AG09309 (cell line): ENCODE data around the gene ZBTB14.

ENCODE experiments used
- DNase-seq: peaks from one replicate; pipeline ENCODE4 v3.0.0-alpha.2; 2010; ENCODE audit warnings: low read depth
- H3K4me3 ChIP-seq: 2 replicates; pipeline ENCODE4 v1.5.1; 2011; ENCODE audit warnings: mild to moderate bottlenecking, low read depth, low read length, moderate library complexity; ENCODE audit not compliant: control insufficient read depth
- CTCF ChIP-seq: IDR thresholded peaks from 2 replicates; pipeline ENCODE4 v1.5.1; 2011; ENCODE audit warnings: mild to moderate bottlenecking, low read depth, low read length, inconsistent platforms; ENCODE audit not compliant: insufficient read depth, control insufficient read depth; ENCODE audit errors: missing control alignments

Gene ZBTB14, protein sequence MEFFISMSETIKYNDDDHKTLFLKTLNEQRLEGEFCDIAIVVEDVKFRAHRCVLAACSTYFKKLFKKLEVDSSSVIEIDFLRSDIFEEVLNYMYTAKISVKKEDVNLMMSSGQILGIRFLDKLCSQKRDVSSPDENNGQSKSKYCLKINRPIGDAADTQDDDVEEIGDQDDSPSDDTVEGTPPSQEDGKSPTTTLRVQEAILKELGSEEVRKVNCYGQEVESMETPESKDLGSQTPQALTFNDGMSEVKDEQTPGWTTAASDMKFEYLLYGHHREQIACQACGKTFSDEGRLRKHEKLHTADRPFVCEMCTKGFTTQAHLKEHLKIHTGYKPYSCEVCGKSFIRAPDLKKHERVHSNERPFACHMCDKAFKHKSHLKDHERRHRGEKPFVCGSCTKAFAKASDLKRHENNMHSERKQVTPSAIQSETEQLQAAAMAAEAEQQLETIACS

GRCh38 chr18:5295231-5295920 is at the start of gene ZBTB14:
Gene ZBTB14, minus strand, starts transcription at chr18:5295726. Its CDS starts 2,480 bp downstream, at chr18:5293246.
- no peak for DNase-seq
- no peak for TF ChIP-seq CTCF
- H3K4me3 ChIP-seq = peak within 1 kb of the TSS; percentile 86

DNA sequence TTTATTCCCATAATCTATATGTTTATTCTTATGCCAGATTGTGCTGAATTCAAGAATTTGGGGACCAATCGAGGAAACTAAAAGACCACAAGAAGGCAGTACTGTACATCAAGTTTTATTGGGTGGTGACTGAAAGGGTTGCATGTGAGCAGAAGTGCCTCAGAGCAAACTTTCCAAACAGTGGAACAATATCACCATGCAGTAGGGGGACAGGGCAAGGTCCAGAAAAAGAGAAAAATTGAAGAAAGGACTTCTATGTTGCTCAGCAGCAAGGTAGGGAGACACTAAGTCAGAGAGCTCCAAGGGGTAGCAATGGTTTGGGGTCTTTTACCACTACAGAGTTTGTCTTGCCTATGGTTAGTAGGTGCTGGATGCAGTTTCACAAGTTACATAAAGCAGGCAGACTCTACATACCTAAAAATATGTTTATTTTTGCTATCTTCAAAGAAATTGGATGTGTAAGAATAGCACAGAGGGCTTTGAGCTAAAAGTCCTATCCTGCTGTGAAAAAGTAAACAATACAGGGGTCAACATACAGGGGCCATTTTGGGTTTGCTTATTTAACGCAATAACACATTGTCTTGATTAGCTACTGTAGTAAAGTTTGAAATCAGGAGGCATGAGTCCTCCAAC is 43.8 kb upstream of the ZBTB14 start:
- TF ChIP-seq CTCF = no peak
- H3K4me3 ChIP-seq = no peak overlapping the region
- no peak for DNase-seq

DNA sequence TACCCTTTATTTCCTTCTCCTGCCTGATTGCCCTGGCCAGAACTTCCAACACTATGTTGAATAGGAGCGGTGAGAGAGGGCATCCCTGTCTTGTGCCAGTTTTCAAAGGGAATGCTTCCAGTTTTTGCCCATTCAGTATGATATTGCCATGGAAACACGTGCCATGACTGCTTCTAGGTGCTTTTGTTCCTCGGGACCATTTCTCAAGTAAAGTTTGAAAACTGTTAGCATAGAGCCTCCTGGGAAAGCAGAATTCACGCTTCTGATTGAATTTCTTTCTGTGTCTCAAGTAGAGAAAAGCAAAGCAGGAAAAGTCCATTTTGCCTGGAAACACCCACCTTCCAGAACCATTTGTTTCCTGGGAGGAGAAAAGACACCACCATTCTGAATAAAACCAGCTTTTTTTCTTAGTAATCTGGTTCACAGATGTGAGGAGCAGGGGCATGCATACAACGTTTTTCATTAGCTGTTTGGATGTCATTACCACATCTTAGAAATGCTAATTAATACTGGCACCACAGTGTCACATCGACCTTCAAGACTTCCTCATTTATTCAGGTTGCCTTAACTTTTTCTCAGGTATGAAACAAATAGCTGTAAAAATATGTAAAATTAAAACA is 39.0 kb upstream of the ZBTB14 start:
- no peak for DNase-seq
- no peak for TF ChIP-seq CTCF
- no peak overlapping the region for H3K4me3 ChIP-seq

DNA sequence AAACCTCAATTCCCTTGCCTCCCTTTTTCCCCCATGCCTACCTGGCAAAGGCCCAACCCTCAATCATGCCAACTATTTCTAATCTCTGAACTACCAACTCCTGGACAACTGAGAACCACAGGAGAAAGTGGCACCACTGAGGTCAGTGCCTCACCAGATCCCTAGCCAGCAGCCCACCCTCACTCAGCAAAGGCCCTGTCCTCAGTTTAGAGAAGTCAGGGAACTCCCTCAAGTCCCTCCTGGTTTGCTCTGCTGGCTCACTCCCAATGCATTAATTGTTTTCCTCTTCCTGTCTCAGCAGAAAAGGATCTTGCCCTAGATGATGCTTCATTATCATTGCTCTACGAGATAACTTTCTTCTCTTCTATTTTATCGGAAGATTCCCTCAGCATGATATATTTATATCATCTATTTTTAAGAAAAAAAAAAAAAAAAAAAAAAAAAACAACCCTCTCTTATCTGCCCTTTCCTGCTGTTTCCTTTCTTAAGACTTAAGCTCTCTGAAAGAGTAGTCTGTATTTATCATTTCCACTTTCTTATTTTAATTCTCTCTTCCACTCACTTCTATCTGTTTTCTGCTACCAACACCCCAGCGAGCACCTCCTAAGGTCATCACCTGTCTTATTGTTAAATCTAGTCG is 22.7 kb upstream of the ZBTB14 start:
- H3K4me3 ChIP-seq = no peak overlapping the region
- TF ChIP-seq CTCF = no peak
- no peak for DNase-seq

GRCh38 chr18:5317186-5317585 is 21.7 kb upstream of the ZBTB14 start:
- TF ChIP-seq CTCF = no peak
- DNase-seq = no peak

GRCh38 chr18:5315838-5316237 is 20.3 kb upstream of the ZBTB14 start:
- no peak overlapping the region for H3K4me3 ChIP-seq
- no peak for DNase-seq
- TF ChIP-seq CTCF = no peak

More at GRCh38 chr18:5317186-5317585, 21.7 kb upstream of the ZBTB14 start:
- H3K4me3 ChIP-seq = no peak overlapping the region
